BE2C (cell line): Measurements from ENCODE around the gene RASA4.
"Not testable (repeated sequence)": the region's sequence is repeated elsewhere in the genome, so short reads cannot be mapped to it uniquely, and the experiment has no call there.

ENCODE experiments used
- DNase-seq: peaks from one replicate; pipeline ENCODE4 v3.0.0-alpha.2; 2020
- H3K27me3 ChIP-seq: fragments of 250-450 bp; sonication (Bioruptor Pico); 2 replicates; pipeline ENCODE4 v1.5.1; 2020; ENCODE audit warnings: mild to moderate bottlenecking
- H3K36me3 ChIP-seq: fragments of 250-450 bp; sonication (Bioruptor Pico); 2 replicates; pipeline ENCODE4 v1.5.1; 2020; ENCODE audit warnings: mild to moderate bottlenecking
- H3K4me1 ChIP-seq: fragments of 250-450 bp; sonication (Bioruptor Pico); 2 replicates; pipeline ENCODE4 v1.5.1; 2020
- H3K4me3 ChIP-seq: 2 replicates; pipeline ENCODE4 v1.5.1; 2011; ENCODE audit warnings: low read depth, low read length
- H3K9me3 ChIP-seq: fragments of 250-450 bp; sonication (Bioruptor Pico); 2 replicates; pipeline ENCODE4 v1.5.1; 2020
- CTCF ChIP-seq: IDR thresholded peaks from 2 replicates; pipeline ENCODE4 v1.5.1; 2012; ENCODE audit warnings: mild to moderate bottlenecking, low read depth, low read length

Gene RASA4

GRCh38 chr7:102578486-102578885, 38.1 kb downstream of the RASA4 start:
- not testable (repeated sequence) for H3K4me1 ChIP-seq, H3K9me3 ChIP-seq, H3K4me3 ChIP-seq, H3K36me3 ChIP-seq, DNase-seq, H3K27me3 ChIP-seq

DNA sequence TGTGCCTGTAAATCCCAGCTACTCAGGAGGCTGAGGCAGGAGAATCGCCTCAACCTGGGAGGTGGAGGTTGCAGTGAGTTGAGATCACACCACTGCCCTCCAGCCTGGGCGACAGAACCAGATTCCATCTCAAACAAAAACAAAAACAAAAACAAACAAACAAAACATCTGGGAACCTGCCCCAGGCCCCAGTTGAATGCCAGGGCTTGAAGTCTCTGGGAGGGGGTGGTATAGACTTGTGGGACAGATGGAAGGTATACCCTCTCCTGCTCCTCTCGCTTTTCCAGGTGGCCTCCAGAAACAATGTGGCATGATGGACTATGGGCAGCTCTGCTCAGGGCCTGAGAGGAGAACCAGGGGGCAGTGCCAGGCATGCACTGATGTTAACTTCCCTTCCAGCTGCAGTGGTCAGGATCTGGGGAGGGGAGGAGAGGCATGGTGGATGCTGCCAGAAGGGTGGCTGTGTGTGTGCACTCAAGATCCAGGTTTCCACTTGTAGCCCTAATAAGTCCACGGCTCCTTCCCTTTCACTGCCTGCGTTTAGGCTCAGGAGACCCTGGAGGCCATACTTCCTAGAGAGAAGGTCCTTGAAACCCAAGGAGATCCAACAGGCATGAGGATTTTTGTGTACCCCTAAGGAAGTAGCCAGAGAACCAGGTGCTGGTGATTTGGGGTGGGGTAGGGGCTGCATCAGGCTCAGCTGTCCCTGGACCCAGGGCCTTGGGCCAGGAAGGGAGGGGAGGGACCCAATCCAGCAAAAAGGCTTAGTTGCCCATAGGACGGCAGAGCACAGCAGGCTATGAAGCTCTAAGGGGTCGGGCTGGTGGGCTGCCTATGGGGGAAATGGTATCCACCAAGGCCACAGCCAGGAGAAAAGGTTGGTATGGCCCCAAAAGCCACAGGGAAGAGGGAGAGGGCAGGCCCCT, 39.0 kb downstream of the RASA4 start:
- not testable (repeated sequence) for H3K27me3 ChIP-seq, H3K4me1 ChIP-seq, H3K36me3 ChIP-seq, DNase-seq, H3K4me3 ChIP-seq, H3K9me3 ChIP-seq

DNA sequence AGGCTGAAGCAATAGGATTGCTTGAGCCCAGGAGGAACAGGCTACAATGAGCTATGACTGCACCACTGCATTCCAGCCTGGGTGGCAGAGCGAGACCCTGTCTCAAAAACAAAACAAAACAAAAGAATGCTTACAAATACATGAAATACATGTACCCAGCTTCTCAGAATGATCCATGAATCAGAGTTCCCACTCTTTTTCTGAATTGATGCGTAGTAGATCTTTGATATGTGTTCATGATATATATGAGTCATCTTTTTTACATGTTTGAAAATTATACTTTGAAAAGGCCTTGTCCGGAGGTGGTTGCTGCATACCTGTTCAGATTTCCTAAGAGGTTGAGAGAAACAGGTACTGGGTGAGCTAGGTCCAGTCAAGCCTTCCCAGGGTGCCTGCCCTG, 40.2 kb downstream of the RASA4 start:
- H3K27me3 ChIP-seq, H3K9me3 ChIP-seq, DNase-seq, H3K4me1 ChIP-seq, H3K36me3 ChIP-seq, H3K4me3 ChIP-seq: not testable (repeated sequence)

- DNase-seq, H3K4me1 ChIP-seq, H3K9me3 ChIP-seq, H3K4me3 ChIP-seq, H3K27me3 ChIP-seq, H3K36me3 ChIP-seq: not testable (repeated sequence)
Observed at GRCh38 chr7:102574607-102575006, 41.9 kb downstream of the RASA4 start.

DNA sequence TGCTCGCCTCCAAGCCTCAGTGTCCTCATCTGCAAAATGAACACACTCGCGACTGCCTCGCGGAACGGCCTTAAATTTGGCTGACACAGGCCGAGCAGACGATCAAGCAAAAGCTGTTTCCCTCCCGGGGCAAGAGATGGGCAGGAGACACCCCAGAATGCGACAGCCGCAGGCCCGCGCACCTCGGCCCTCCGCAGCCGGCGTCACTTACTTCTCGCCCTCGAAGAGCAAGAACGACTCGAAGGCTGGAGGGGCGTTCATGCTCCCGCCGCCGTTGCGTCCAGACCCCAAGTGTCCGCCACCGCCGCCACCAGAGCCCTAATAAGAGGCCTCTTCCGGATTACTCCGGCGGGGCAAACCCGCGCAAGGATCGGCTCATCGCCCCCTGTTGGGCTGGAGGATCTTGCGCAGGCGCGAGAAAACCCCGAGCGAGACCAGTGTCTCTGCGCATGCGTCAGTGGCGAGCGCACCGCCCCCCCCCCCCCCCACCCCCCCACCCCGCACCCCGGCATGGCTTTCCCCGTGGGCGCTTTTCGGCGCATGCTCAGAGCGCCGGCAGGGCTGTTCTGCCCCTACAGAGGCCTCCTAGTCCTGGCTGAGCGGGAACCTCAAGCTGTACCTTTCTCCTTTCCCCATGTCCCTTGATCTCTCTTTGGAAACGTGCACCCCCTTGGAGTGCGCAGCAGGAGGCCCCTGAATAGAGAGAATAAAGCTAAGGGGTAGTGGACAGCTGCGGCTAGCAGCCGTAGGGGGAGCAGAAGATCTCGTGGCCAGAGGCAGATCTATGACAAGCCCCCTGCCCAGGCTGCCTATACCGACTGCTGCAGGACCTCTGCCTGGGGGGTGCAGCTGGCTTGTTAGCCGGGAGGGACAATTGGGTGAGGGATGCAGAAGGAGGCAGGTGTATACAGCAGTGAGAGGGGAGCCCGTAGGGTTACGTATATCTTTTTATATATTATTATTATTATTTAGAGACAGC, 44.0 kb downstream of the RASA4 start, which contains the start of gene POLR2J3:
Gene POLR2J3 (minus strand): TSS at position 323 of the 979 bp plus-strand sequence. CDS start 62 bp downstream, at position 261.
- not testable (repeated sequence) for H3K36me3 ChIP-seq, H3K4me1 ChIP-seq, H3K27me3 ChIP-seq, H3K9me3 ChIP-seq
- DNase-seq, result peak; percentile 95
- TF ChIP-seq CTCF, result peak; percentile 44
- peak within 1 kb of the TSS; percentile 74 for H3K4me3 ChIP-seq

DNA sequence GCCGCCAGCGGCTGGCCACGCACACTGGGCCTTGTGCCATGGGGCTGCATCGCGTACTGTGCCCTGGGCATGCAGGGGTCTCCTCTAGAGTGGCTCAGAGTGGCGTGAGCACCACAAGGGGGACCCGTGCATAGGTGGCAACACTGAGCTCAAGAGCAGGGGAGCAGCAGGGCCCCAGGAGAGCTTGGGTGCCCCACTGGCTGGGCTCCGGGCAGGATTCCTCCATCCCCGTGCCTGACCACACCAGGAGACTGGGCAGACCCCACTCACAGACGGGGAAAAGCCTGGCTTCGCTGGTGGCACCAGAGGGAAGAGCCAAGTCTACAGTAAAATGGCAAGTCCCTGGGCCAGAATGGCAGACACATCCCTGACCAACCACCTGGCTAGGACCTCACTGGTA, 47.9 kb downstream of the RASA4 start:
- not testable (repeated sequence) for DNase-seq

GRCh38 chr7:102550808-102551422, 65.6 kb downstream of the RASA4 start, which contains the start of gene SPDYE2:
Gene SPDYE2 (plus strand): TSS chr7:102551226. CDS start chr7:102553256, 2,030 bp downstream.
- H3K36me3 ChIP-seq, H3K4me3 ChIP-seq, H3K4me1 ChIP-seq, DNase-seq, H3K9me3 ChIP-seq, H3K27me3 ChIP-seq: not testable (repeated sequence)

More for the DNA sequence above, 47.9 kb downstream of the RASA4 start:
- not testable (repeated sequence) for H3K36me3 ChIP-seq, H3K4me3 ChIP-seq, H3K27me3 ChIP-seq, H3K4me1 ChIP-seq, H3K9me3 ChIP-seq

DNA sequence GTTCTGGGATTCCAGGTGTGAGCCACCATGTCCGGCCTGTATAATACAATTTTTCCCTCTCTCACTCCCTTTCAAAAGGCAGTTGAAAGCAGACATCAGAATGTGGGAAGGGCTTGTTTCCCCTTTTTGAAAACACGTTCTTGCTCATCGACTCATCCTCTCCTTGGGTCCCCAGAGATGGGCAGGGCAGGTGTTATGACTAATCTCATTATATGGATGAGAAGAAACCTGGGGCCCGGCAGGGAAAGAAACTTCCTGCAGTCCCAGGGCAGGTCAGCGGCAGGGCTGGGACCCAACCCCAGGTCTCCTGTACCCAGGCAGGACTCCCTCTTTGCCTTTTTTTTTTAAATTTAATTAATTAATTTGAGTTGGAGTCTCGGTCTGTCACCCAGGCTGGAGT, 70.2 kb downstream of the RASA4 start:
- H3K27me3 ChIP-seq, H3K4me1 ChIP-seq, DNase-seq, H3K4me3 ChIP-seq, H3K9me3 ChIP-seq, H3K36me3 ChIP-seq: not testable (repeated sequence)

DNA sequence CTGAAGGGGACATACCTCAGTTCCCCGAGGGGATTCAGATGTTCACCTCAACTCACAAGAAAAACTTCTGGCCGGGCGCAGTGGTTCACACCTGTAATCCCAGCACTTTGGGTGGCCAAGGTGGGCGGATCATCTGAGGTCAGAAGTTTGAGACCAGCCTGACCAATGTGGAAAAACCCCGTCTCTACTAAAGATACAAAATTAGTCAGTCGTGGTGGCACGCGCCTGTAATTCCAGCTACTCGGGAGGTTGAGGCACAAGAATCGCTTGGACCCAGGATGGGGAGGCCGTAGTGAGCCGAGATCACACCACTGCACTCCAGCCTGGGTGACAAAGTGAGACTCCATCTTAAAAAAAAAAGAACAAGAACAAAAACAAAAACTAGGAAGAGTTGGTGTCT, 71.3 kb downstream of the RASA4 start:
- H3K36me3 ChIP-seq, DNase-seq, H3K4me3 ChIP-seq, H3K27me3 ChIP-seq, H3K4me1 ChIP-seq, H3K9me3 ChIP-seq: not testable (repeated sequence)

DNA sequence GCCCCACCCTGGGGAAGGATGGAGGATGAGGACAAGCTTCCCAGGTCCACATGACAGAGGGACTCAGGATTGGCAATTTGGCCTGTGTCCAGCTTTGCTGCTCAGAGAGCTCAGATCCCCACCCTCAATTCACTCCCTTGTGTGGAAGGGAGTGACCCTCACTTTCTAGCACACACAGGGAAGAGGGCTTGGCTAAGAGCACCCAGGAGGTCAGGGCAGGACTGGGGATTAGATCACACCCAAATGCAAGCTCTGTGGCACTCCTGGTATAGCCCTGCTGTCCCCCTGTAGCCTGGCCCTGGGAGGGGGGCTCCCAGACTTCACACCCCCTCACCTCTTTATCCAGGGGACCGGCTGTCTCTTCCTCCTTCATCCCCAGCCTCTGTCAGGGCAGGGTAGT, 72.2 kb downstream of the RASA4 start:
- H3K9me3 ChIP-seq, DNase-seq, H3K4me3 ChIP-seq, H3K27me3 ChIP-seq, H3K4me1 ChIP-seq, H3K36me3 ChIP-seq: not testable (repeated sequence)

- not testable (repeated sequence) for H3K4me1 ChIP-seq, H3K4me3 ChIP-seq, H3K9me3 ChIP-seq, DNase-seq, H3K36me3 ChIP-seq, H3K27me3 ChIP-seq
Observed at GRCh38 chr7:102543596-102543995, 73.0 kb downstream of the RASA4 start, which contains the start of gene UPK3BL2. Gene UPK3BL2 (minus strand): TSS chr7:102543696. CDS start chr7:102543636, 60 bp downstream.

GRCh38 chr7:102542771-102543170, 73.8 kb downstream of the RASA4 start:
- H3K9me3 ChIP-seq, H3K36me3 ChIP-seq, H3K4me1 ChIP-seq, DNase-seq, H3K4me3 ChIP-seq, H3K27me3 ChIP-seq: not testable (repeated sequence)

GRCh38 chr7:102542083-102542482, 74.5 kb downstream of the RASA4 start:
- H3K9me3 ChIP-seq, H3K4me1 ChIP-seq, H3K4me3 ChIP-seq, H3K27me3 ChIP-seq, DNase-seq, H3K36me3 ChIP-seq: not testable (repeated sequence)

DNA sequence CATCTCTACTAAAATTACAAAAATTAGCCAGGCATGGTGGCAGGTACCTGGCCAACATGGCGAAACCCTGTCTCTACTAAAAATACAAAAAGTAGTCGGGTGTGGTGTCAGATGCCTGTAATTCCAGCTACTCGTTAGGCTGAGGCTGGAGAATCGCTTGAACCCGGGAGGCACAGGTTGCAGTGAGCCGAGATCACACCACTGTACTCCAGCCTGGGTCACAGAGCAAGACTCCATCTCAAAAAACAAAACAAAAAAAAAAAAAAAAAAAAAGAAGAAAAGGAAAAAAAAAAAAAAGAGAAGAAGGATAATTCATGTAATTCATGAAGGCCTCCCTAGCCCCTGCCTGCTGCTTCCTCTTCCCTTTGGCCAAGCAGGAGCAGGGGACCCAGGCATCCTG, 76.0 kb downstream of the RASA4 start:
- not testable (repeated sequence) for H3K4me1 ChIP-seq, H3K36me3 ChIP-seq, H3K4me3 ChIP-seq, DNase-seq, H3K27me3 ChIP-seq, H3K9me3 ChIP-seq
